Measurements from ENCODE around the gene MT1E.

The MT1E gene

GRCh38 chr16:56626685-56627084, 1.1 kb downstream of the MT1E start:
- no peak for DNase-seq (ENCODE audit: low read depth in 2 of 2)

- DNase-seq (ENCODE audit: low read depth in 2 of 2): no peak
Measured at GRCh38 chr16:56628486-56629350, 3.1 kb downstream of the MT1E start.

DNA sequence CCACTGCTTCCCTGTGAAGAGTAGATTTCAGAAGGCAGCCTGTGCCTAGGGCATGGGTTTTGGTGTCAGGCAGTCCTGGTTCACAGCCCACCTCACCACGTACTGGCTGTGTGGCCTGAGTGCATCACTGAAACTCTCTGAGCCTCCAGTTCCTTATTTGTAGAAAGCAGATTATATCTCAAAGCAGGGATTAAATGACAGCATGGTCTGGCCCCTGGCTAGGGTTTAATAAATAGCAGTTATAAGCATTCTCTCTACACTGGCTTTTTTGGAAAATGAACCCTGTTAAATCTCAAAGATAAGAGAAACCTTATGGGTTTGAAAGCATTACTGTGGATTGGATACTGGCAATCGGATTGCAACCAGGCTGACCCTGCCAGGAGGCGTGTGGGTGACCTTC, 4.0 kb downstream of the MT1E start:
- no peak for DNase-seq (ENCODE audit: low read depth in 2 of 2)

- DNase-seq (ENCODE audit: low read depth in 2 of 2): no peak
Measured at GRCh38 chr16:56630134-56630533, 4.6 kb downstream of the MT1E start.

GRCh38 chr16:56631197-56631596, 5.6 kb downstream of the MT1E start:
- DNase-seq (ENCODE audit: low read depth in 2 of 2): no peak

DNA sequence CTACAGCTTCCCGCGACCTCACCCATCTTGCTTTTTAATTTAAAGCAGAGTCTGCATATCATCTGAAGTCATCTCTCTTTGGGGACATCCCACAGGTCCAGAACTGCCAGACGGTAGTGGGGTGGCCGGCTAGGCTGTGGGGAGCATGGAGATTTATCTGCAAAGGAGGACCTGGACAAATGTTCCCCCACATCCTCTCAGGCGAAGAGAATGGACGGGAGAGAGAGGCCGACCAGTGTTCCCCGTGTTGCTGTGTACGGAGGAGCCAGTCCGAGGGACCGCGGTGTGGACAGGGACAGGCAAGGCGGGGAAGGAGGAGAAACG, 6.2 kb downstream of the MT1E start:
- DNase-seq (ENCODE audit: low read depth in 2 of 2): no peak

- no peak for DNase-seq (ENCODE audit: low read depth in 2 of 2)
Measured at GRCh38 chr16:56632156-56632847, 6.7 kb downstream of the MT1E start, which contains the start of gene MT1M. MT1M (plus strand) TSS chr16:56632659; CDS start chr16:56632732, 73 bp downstream.

GRCh38 chr16:56632848-56633365, 7.3 kb downstream of the MT1E start:
- DNase-seq (ENCODE audit: low read depth in 2 of 2): no peak

DNA sequence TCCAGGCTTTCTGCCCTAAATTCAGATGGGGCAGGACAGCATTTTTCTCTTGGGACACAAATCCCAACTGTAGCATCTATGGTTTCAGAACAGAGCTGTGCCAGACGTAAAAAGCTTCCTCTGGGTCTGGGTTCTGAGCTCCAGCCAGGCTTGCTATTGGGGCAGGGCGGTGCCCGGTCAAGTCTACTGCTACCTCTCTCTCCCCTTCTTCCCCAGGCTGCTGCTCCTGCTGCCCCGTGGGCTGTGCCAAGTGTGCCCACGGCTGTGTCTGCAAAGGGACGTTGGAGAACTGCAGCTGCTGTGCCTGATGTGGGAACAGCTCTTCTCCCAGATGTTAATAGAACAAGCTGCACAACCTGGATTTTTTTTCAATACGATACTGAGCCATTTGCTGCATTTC, 8.0 kb downstream of the MT1E start:
- no peak for DNase-seq (ENCODE audit: low read depth in 2 of 2)

DNA sequence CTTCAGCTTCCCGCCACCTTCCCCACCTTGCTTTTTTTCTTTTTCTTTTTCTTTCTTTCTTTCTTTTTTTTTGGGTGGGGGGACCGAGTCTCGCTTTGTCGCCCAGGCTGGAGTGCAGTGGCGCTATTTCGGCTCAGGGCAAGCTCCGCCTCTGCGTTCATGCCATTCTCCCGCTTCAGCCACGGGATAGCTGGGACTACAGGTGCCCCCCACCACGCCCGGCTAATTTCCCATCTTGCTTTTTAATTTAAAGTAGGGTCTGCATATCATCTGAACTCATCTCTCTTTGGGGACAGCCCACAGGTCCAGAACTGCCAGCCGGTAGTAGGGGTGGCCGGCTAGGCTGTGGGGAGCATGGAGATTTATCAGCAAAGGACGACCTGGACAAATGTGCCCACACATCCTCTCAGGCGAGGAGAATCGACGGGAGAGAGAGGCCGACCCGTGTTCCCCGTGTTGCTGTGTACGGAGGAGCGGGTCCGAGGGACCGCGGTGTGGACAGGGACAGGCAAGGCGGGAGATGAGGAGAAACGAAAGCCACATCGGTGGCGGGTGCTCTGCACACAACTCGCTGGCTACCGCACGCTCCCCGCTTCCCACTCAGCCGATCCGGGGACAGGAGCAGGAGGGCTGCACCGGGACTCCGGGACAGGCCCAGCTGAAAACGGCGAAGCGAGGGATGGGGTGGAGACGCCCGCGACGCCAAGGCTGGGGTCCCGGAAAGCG, 9.3 kb downstream of the MT1E start:
- no peak for DNase-seq (ENCODE audit: low read depth in 2 of 2)

GRCh38 chr16:56635441-56635967, 9.9 kb downstream of the MT1E start:
- no peak for DNase-seq (ENCODE audit: low read depth in 2 of 2)

DNA sequence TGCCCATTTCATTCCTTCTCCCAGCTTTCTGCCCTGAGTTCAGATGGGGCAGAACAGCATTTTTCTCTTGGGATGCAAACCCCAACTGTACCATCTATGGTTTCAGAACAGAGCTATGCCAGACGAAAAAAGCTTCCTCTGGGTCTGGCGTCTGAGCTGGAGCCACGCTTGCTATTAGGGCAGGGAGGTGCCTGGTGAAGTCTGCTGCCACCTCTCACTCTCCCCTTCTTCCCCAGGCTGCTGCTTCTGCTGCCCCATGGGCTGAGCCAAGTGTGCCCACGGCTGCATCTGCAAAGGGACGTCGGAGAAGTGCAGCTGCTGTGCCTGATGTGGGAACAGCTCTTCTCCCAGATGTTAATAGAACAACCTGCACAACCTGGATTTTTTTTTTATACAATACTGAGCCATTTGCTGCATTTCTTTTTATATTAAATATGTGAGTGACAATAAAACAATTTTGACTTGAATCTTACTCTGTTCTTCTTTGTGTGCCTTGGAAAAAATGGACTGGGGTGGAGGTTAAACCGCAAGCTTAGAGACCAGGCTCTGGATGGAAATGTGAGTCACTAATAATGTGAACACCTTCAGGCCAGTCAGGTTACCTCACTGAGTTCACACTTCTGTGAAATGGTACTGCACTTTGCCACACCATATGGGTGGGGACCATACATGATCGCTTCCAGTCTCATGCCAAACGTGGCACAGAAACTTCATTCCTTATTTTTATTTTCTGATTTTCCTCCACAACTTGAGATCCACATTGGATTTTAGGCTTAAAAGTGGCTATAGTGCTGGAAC, 11.2 kb downstream of the MT1E start:
- no peak for DNase-seq (ENCODE audit: low read depth in 2 of 2)

GRCh38 chr16:56637814-56638750, 12.5 kb downstream of the MT1E start, which contains the start of gene MT1A:
MT1A (plus strand) TSS chr16:56638666; CDS start chr16:56638739, 73 bp downstream.
- DNase-seq (ENCODE audit: low read depth in 2 of 2): no peak

GRCh38 chr16:56639045-56639444, 13.5 kb downstream of the MT1E start:
- DNase-seq (ENCODE audit: low read depth in 2 of 2): no peak

- no peak for DNase-seq (ENCODE audit: low read depth in 2 of 2)
Measured at GRCh38 chr16:56640076-56640475, 14.5 kb downstream of the MT1E start.

GRCh38 chr16:56641166-56641565, 15.6 kb downstream of the MT1E start:
- DNase-seq (ENCODE audit: low read depth in 2 of 2): no peak

GRCh38 chr16:56643080-56643778, 17.6 kb downstream of the MT1E start:
- peak; percentile 71 to 73 for DNase-seq (ENCODE audit: low read depth in 2 of 2)

DNA sequence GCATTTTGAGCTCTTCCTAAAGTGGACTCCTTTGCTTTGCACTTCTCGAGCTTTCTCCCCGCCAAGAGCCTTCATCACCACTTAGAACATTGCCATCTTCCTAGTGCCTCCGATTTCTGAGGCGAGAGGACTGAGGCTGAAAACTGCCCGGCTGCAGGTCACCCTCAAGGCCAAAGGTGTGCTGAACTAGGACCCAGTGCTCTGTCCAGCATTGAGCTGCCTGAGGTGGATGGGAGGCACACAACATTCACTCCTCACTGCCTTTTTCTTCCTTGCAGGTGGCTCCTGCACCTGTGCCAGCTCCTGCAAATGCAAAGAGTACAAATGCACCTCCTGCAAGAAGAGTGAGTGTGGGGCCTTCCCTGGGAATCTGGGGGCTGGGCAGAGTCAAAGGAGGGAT, 18.3 kb downstream of the MT1E start:
- DNase-seq (ENCODE audit: low read depth in 2 of 2): no peak

- no peak for DNase-seq (ENCODE audit: low read depth in 2 of 2)
Measured at GRCh38 chr16:56645311-56645710, 19.7 kb downstream of the MT1E start.

Data from stimulated activated CD8-positive, alpha-beta memory T cell treated with anti-CD3 and anti-CD28 coated beads, Interleukin-2, amount 100 ng/mL, for 48 hours (primary cell).